BLaER1 (cell line): ENCODE results near the gene SERPINA1.

Source experiments
- H3K27ac ChIP-seq: shearing (Covaris generic); formaldehyde crosslinking; 2 replicates; pipeline ENCODE4 v1.8.1; 2022
- H3K27me3 ChIP-seq: shearing (Covaris generic); formaldehyde crosslinking; 2 replicates; pipeline ENCODE4 v1.8.1; 2022
- H3K36me3 ChIP-seq: shearing (Covaris generic); formaldehyde crosslinking; 2 replicates; pipeline ENCODE4 v1.8.1; 2022
- H3K4me1 ChIP-seq: shearing (Covaris generic); formaldehyde crosslinking; 2 replicates; pipeline ENCODE4 v1.8.1; 2022
- H3K4me2 ChIP-seq: shearing (Covaris generic); formaldehyde crosslinking; 2 replicates; pipeline ENCODE4 v1.8.1; 2022
- H3K4me3 ChIP-seq: shearing (Covaris generic); formaldehyde crosslinking; 2 replicates; pipeline ENCODE4 v1.8.1; 2022
- H3K9ac ChIP-seq: shearing (Covaris generic); formaldehyde crosslinking; 2 replicates; pipeline ENCODE4 v1.8.1; 2022
- H3K9me3 ChIP-seq: shearing (Covaris generic); formaldehyde crosslinking; 2 replicates; pipeline ENCODE4 v1.8.1; 2022
- H4K20me1 ChIP-seq: shearing (Covaris generic); formaldehyde crosslinking; 2 replicates; pipeline ENCODE4 v1.8.1; 2022
- Cebpa-rat ChIP-seq: shearing (Covaris generic); IDR thresholded peaks from 2 replicates; pipeline ENCODE4 v1.8.1; 2022

SERPINA1 gene

DNA sequence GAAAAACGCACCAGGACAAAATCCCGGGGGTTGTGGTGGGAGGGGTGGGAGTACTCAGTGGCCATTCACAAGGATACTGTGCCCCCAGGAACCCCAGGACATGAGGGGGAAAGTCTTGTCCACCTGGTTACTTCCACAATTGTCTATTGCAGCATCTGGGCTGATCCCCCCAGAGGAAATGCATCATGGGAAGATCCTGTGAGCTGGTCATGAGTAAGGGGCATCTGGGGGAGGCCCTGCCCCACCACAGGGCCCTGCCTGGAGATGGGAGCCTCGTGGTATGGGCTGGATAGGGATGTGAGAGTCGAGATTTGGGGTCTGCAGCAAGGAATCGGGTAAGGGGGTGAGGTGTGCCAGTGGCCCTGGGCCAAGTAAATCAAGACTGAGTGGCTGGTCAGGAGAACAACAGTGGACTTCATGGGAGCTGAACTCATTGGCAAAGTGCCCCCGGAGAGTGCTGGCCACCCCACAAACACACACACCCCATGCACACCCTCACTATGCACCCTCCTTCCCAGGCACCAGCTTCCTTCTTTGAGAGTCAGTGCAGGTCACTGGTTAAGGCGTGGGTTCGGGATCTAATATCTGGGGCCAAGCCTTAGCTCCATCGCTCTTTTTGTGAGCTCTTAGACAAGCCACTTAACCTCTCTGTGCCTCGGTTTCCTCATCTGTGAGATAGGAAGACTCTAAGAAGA lies 3.0 kb upstream of the SERPINA1 start:
- Histone ChIP-seq H3K9ac (no peak overlapping the region), H3K4me1 (peaks cover 20% of the 10 kb centered on the region), H3K9me3 (no peaks in the 10 kb centered on the region), H3K4me3 (no peak overlapping the region), H3K4me2 (no peak overlapping the region), H3K27ac (no peak overlapping the region), H3K27me3 (no peaks in the 10 kb centered on the region), H4K20me1 (no peaks in the 10 kb centered on the region), H3K36me3 (no peaks in the 10 kb centered on the region)
- no peak for TF ChIP-seq Cebpa-rat

DNA sequence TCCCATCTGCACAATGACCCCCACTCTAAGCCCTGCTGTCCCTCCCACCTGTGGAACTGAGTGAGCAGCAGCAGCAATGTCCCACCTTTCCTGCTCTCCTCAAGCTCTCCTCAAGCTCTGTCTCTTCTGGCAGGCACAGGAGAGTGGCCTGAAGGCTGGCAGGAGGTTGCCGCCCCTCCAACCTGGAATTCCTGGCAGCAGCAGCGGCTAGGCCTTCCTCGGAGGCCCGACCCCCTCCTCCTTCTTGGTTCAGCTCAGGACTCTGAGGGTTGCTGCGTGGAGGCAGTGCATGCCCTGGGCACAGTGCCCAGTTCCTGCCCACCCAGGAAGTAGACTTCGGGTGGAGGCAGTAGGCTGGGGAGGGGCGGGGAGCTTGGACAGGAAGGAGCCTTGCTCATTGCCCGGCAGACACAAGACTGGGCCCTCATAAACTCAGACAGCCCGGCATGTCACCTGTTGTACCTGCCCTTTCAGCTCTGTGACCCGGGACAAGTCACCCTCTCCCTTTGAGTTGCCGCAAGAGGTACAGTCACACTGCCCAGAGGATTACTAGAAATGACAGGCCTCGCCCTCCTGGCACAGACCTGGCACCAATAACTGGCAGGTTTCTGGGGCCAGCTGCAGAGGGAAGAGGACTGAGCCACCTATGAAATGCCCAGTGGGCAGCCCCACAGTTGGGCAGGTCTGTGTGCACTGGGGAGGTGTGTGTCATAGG lies 2.1 kb upstream of the SERPINA1 start:
- peaks cover 20% of the 10 kb centered on the region for H3K4me1 ChIP-seq
- H3K9ac ChIP-seq = no peak overlapping the region
- no peaks in the 10 kb centered on the region for H3K27me3 ChIP-seq
- H4K20me1 ChIP-seq = no peaks in the 10 kb centered on the region
- no peak overlapping the region for H3K4me2 ChIP-seq
- no peak for TF ChIP-seq Cebpa-rat
- no peaks in the 10 kb centered on the region for H3K36me3 ChIP-seq
- 0 out of 2 replicates have a peak overlapping the region, but pooled peaks have one; percentile 26 for H3K27ac ChIP-seq
- H3K4me3 ChIP-seq = no peak overlapping the region
- no peaks in the 10 kb centered on the region for H3K9me3 ChIP-seq

DNA sequence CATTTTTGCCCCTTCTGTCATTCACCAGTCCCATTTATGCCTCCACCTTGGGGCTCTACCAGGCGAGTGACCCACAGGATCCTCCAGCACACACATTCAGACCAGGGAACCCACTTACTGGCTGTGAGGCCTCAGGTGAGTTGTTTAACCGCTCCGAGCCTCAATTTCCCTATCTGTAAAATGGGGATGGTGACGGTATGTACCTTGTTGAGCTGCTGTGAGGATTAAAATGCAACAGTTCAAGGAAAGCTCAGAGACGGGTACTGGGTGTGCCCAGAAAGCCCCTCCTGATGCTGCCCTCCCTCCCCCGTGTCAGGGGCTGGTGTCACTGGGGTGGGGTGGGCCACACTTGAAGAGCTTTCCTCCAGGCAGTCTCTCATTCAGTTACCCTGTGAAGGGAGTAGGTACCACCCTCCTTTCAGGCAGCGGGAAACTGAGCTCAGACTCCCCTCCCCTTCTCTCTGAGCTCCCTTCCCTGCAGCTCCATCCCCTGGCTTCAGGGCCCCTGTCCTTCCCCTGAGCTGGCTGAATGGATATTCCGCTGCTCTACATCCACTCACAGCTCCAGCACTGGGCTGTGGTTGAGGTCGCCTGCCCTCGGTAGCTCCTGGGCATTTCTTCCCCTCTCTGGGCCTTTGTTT lies 1.4 kb upstream of the SERPINA1 start:
- no peaks in the 10 kb centered on the region for H4K20me1 ChIP-seq
- no peaks in the 10 kb centered on the region for H3K27me3 ChIP-seq
- no peak for TF ChIP-seq Cebpa-rat
- H3K4me2 ChIP-seq = no peak overlapping the region
- H3K4me1 ChIP-seq = peaks cover 20% of the 10 kb centered on the region
- H3K9ac ChIP-seq = no peak overlapping the region
- 0 out of 2 replicates have a peak overlapping the region, but pooled peaks have one; percentile 26 for H3K27ac ChIP-seq
- H3K36me3 ChIP-seq = no peaks in the 10 kb centered on the region
- no peaks in the 10 kb centered on the region for H3K9me3 ChIP-seq
- H3K4me3 ChIP-seq = no peak overlapping the region

DNA sequence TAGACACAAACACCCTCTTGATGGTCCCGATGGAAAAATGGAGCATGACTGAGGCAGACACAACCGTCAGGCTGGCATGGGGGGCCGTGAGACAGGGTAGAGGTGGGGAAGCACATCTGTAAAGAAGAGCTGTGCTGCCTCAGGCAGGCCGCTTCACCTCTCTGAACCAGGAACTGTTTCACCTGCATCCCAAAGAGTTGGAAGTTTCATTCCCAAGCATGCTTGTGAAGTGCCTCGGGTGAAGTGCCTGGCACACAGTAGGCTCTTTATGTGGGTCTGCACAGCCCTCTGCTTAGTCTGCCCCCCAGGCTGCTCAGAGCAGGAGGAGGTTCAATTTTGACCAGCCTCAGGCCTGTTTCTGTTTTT lies 685 bp upstream of the SERPINA1 start:
- no peak for TF ChIP-seq Cebpa-rat
- Histone ChIP-seq H3K4me3 (no peak overlapping the region), H3K4me1 (peaks cover 20% of the 10 kb centered on the region), H4K20me1 (no peaks in the 10 kb centered on the region), H3K36me3 (no peaks in the 10 kb centered on the region), H3K9ac (no peak overlapping the region), H3K27ac (no peak overlapping the region), H3K4me2 (no peak overlapping the region), H3K9me3 (no peaks in the 10 kb centered on the region), H3K27me3 (no peaks in the 10 kb centered on the region)

DNA sequence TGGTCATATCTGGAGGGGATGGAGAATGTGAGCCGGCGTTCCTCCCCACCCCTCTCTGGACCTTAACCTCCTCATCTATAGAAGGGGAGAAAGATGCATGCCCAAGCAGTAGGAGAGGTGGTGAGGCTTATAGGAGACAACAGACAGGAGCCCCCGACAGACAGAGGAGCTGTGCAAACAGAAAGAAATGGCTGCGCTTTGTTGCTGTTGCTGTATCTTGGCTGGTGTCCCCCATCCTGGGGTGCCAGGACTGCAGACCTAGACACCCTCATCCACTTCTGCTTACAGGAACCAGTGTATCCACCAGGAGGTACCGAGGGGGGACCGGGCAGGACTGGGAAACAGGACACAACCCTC lies 397 bp downstream of the SERPINA1 start:
- Histone ChIP-seq H3K9ac (no peak overlapping the region), H3K27me3 (no peaks in the 10 kb centered on the region), H3K4me3 (no peak overlapping the region), H3K9me3 (no peaks in the 10 kb centered on the region), H4K20me1 (no peaks in the 10 kb centered on the region), H3K36me3 (no peaks in the 10 kb centered on the region), H3K4me1 (peaks cover 20% of the 10 kb centered on the region), H3K4me2 (no peak overlapping the region), H3K27ac (no peak overlapping the region)
- TF ChIP-seq Cebpa-rat = no peak

DNA sequence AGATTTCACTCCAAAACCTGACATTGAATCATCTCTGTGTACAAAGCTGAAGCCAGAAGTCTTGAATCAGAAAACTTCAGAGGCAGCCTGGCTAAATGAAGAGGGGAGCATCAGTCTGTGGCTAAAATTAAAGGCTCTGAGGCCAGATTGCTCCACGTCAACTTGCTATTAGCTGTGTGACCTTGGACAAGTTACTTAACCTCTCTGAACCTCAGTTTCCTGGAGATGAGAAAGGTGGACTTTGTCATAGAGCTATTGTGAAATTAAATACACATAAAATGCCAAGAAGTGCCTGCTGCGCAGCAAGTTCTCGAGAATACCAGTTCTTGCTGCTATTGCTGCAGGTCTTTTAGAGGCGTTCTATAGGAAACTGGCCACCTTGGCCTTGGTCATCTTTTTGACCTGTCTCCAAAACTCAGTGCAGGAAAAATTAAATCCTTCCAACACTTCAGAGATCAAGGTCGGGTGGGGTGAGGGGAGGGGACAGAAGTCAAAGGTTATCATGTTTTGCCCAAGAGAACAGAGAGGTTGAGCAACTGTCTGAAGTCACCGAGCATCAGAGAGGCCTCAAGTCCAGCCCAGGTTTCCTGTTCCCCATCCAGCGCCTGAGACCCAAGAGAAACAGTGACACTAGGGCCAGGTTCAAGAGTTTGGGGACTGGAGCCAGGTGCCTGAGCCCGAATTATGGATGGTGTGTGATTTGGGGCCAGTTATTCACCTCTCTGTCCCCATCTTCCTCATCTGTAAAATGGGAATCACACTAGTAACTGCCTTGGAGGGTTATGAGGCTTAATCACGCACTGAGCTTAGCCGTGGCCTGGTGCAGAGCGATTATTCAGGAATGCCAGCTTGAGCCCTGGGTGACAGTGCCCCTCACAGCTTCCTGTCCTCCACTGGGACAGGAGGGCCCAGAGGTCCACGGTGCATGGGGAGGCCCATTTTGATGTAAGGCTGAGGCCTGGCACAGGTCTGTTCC lies 1.1 kb downstream of the SERPINA1 start:
- Histone ChIP-seq H3K9me3 (no peaks in the 10 kb centered on the region), H3K4me2 (no peak overlapping the region), H3K9ac (no peak overlapping the region)

DNA sequence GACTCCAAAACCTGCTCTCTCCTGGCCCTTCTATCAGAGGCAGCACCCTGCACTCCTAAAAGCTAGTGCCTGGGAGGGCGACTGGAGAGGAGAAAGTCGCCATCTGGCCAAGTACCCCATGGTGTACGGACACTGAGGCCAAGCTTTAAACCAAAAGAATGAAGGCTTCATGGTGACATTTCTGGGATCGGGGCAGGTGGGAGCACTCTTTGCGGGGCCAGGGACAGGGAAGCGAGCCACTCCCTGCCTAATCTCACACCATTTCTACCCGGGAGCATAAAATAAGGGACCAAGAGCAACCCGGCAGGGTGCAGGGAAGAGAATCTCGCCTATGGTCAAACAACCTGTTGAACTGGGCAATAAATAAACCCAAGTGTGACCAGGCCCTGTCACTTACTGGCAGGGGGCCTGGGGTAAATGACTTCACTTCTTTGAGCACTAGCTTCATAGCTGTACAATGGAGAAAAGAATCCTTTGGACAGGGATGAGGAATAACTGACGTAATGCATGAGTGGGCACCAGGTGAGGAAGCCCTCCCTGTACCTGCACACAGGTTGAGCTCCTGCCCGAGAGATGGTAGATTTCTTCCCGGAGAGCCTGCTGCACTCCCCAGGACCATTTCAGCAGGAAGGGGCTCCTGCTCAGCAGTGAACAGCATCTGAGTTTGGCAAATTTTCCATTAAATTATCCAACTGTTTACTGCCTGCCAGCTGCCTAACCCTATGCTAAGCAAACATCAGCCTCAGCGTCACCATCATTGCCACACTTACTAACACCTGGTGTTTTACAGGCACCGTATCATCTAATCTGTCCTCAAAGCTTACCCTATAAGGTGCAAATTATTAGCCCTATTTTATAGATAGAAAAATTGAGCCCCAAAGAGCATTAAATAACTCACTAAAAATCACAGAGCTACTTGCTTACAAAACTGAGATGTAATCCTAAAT lies 2.0 kb downstream of the SERPINA1 start:
- Histone ChIP-seq H3K27ac (no peak overlapping the region), H3K4me3 (no peak overlapping the region), H3K9me3 (no peaks in the 10 kb centered on the region), H3K4me2 (no peak overlapping the region), H3K36me3 (no peaks in the 10 kb centered on the region), H3K4me1 (peaks cover 8% of the 10 kb centered on the region), H4K20me1 (no peaks in the 10 kb centered on the region), H3K9ac (no peak overlapping the region), H3K27me3 (no peaks in the 10 kb centered on the region)
- TF ChIP-seq Cebpa-rat = no peak

More for the DNA sequence above, 1.1 kb downstream of the SERPINA1 start:
- Histone ChIP-seq H3K4me3 (no peak overlapping the region), H3K36me3 (no peaks in the 10 kb centered on the region), H4K20me1 (no peaks in the 10 kb centered on the region), H3K4me1 (peaks cover 14% of the 10 kb centered on the region), H3K27me3 (no peaks in the 10 kb centered on the region), H3K27ac (no peak overlapping the region)
- no peak for TF ChIP-seq Cebpa-rat

DNA sequence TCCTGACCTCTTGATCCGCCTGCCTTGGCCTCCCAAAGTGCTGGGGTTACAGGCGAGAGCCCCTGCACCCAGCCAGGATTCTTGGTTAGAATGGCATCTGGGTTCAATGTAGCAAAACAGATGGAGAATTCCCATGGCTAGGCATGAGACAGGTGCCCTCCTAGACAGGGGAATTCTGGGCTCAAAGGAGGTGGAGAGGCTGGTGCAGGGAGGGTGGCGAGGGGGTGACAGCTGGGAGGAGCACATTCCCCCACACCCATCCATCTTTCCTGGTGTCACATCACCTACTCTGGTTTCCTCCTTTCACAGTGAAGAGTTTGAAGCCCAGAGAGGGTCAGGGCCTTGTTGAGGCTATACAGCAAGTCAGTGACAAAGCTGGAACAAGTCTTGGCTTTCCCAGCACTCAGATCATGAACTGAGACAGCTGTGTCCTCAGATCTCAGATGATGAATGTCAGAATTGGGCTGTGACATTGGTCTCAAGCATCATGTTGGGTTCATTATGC lies 2.8 kb downstream of the SERPINA1 start:
- Histone ChIP-seq H4K20me1 (no peaks in the 10 kb centered on the region), H3K4me2 (no peak overlapping the region), H3K36me3 (no peaks in the 10 kb centered on the region), H3K27ac (no peak overlapping the region), H3K27me3 (no peaks in the 10 kb centered on the region), H3K4me3 (no peak overlapping the region), H3K4me1 (peaks cover 5% of the 10 kb centered on the region), H3K9ac (no peak overlapping the region), H3K9me3 (no peaks in the 10 kb centered on the region)
- no peak for TF ChIP-seq Cebpa-rat
